Adipocyte (in vitro differentiated cells): ENCODE data around the gene FUT4.
A peak's percentile ranks its signal among the peaks of the same experiment; 100 is the strongest.
"Not testable (repeated sequence)": the region's sequence is repeated elsewhere in the genome, so short reads cannot be mapped to it uniquely, and the experiment has no call there.

Experiments used
- DNase-seq: peaks from one replicate; pipeline ENCODE4 v3.0.0-alpha.2; 2015; ENCODE audit warnings: low read depth
- H3K27me3 ChIP-seq: replicated peaks from 2 replicates; pipeline ENCODE4 v1.7.0; 2013; ENCODE audit warnings: mild to moderate bottlenecking, low read length, moderate library complexity; ENCODE audit not compliant: control insufficient read depth, insufficient read depth
- H3K36me3 ChIP-seq: 2 replicates; pipeline ENCODE4 v1.7.0; 2013; ENCODE audit warnings: low read length, mild to moderate bottlenecking, moderate library complexity; ENCODE audit not compliant: control insufficient read depth, insufficient read depth, severe bottlenecking
- H3K4me1 ChIP-seq: 2 replicates; pipeline ENCODE4 v1.7.0; 2013; ENCODE audit warnings: mild to moderate bottlenecking, low read length, moderate library complexity; ENCODE audit not compliant: control insufficient read depth, insufficient read depth
- H3K4me3 ChIP-seq: 2 replicates; pipeline ENCODE4 v1.7.0; 2013; ENCODE audit warnings: mild to moderate bottlenecking, low read length, moderate library complexity
- H3K9ac ChIP-seq: 2 replicates; pipeline ENCODE4 v1.7.0; 2013; ENCODE audit warnings: mild to moderate bottlenecking, low read length, moderate library complexity
- H3K9me3 ChIP-seq: 2 replicates; pipeline ENCODE4 v1.7.0; 2013; ENCODE audit warnings: mild to moderate bottlenecking, low read length, moderate library complexity; ENCODE audit not compliant: control insufficient read depth

The FUT4 gene

DNA sequence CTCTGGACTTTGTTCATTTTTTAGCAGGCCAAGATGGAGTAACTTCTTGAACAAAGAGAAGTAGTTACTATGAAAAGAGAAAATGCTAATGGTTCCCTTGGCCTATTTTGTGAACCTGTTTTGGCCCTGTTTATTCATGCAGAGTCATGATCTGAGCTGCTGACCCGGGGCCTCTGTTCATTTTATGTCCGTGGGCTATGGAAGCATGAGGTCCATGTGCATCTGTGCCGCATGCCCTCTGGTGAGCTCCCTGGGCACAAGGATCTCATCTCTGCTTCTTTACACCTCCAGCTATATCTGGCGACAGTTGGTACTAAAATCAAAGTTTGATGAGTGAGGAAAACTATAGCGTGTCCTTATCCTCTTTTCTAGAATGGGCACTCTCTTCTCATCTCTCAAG lies 24.5 kb downstream of the FUT4 start:
- Histone ChIP-seq H3K9me3 (no peaks in the 10 kb centered on the region), H3K4me1 (peaks cover 9% of the 10 kb centered on the region), H3K27me3 (no peaks in the 10 kb centered on the region), H3K4me3 (no peak overlapping the region), H3K9ac (no peak overlapping the region), H3K36me3 (no peaks in the 10 kb centered on the region)
- no peak for DNase-seq

GRCh38 chr11:94568717-94569116 lies 25.0 kb downstream of the FUT4 start:
- Histone ChIP-seq H3K36me3 (no peaks in the 10 kb centered on the region), H3K9ac (no peak overlapping the region), H3K4me3 (no peak overlapping the region), H3K4me1 (peaks cover 4% of the 10 kb centered on the region), H3K27me3 (no peaks in the 10 kb centered on the region), H3K9me3 (no peaks in the 10 kb centered on the region)
- DNase-seq: no peak

- not testable (repeated sequence) for H3K9me3 ChIP-seq, DNase-seq, H3K4me3 ChIP-seq, H3K27me3 ChIP-seq, H3K36me3 ChIP-seq, H3K9ac ChIP-seq
- H3K4me1 ChIP-seq: peaks cover 17% of the 10 kb centered on the region
Observed at GRCh38 chr11:94572975-94573374, 29.3 kb downstream of the FUT4 start.

DNA sequence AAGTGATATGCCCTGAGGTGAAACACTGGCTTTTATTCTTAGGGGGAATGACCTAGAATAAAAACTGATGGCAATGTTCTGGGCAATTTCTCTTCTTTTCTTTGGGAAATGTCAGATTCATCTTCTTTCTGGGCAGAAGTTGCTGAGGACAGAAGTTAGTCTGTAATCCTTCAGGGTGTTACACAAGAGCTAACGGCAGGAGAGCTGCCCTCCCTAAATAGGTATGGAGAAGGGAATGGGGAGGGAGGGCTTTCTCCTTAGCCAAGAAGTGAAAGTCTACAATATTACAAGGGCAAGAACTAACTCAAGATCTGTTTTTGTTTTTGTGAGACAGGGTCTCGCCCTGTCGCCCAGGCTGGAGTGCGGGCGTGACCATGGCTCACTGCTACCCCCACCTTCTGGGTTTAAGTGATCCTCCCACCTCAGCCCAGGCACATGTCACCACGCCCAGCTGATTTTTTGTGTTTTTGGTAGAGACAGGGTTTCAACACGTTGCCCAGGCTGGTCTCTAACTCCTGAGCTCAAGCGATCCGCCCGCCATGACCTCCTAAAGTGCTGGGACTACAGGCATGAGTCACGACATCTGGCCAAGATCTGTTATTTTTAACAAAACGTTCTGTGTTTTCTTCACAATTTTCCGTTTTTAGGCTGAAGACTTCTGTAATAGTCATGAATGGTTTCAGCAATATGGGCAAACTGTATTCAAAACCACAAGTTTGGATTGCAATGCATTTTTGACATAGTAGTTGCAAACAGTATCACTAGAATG lies 30.7 kb downstream of the FUT4 start:
- Histone ChIP-seq H3K9me3 (no peaks in the 10 kb centered on the region), H3K36me3 (no peaks in the 10 kb centered on the region), H3K4me3 (peak overlapping the region; percentile 66), H3K4me1 (peaks cover 21% of the 10 kb centered on the region), H3K9ac (peak overlapping the region; percentile 41), H3K27me3 (no peaks in the 10 kb centered on the region)
- peak; percentile 65 for DNase-seq

DNA sequence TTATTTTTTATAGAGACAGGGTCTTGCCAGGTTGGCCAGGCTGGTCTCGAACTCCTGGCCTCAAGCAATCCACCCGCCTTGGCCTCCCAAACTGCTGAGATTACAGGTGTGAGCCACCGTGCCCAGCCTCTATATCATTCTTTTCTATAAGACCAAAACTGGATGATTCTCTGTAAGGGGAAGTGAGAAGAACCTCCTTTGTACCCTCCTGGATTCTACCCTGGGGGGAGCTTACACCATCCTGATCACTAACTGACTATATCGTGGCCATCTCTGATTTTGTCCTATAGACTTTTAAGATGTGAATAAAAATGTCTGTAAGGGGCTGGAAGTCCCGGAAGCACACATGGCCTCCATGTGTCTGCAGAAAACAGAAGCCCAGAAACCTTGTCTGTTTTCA lies 32.6 kb downstream of the FUT4 start:
- Histone ChIP-seq H3K4me3 (no peak overlapping the region), H3K9me3 (no peaks in the 10 kb centered on the region), H3K36me3 (no peaks in the 10 kb centered on the region), H3K9ac (no peak overlapping the region), H3K4me1 (peaks cover 21% of the 10 kb centered on the region), H3K27me3 (no peaks in the 10 kb centered on the region)
- DNase-seq: no peak

DNA sequence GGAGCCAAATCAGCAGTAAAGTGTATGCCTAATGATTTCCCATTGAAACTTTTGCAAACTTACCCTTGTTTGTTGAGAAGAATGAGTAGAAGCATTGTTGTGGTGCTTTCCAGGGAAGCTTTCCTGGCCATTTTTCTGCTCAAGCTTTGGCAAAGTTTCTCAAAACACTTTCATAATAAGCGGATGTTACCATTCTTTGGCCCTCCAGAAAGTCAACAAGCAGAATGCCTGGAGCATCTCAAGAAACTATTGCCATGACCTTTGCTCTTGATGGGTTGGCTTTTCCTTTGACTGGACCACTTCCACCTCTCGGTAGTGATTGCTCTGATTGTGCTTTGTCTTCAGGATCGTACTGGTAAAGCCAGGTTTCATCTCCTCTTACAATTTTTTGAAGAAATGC lies 34.1 kb downstream of the FUT4 start:
- H3K27me3 ChIP-seq: no peaks in the 10 kb centered on the region
- no peak for DNase-seq
- no peaks in the 10 kb centered on the region for H3K36me3 ChIP-seq
- H3K9me3 ChIP-seq: no peaks in the 10 kb centered on the region
- H3K4me1 ChIP-seq: peaks cover 21% of the 10 kb centered on the region
- H3K4me3 ChIP-seq: no peak overlapping the region
- H3K9ac ChIP-seq: no peak overlapping the region

- Histone ChIP-seq H3K36me3 (no peaks in the 10 kb centered on the region), H3K9me3 (no peaks in the 10 kb centered on the region), H3K4me3 (no peak overlapping the region), H3K9ac (no peak overlapping the region), H3K27me3 (no peaks in the 10 kb centered on the region), H3K4me1 (peaks cover 15% of the 10 kb centered on the region)
- no peak for DNase-seq
Observed at GRCh38 chr11:94581926-94582325, 38.2 kb downstream of the FUT4 start.

- Histone ChIP-seq H3K27me3 (no peaks in the 10 kb centered on the region), H3K9ac (no peak overlapping the region), H3K4me3 (no peak overlapping the region), H3K36me3 (no peaks in the 10 kb centered on the region), H3K9me3 (no peaks in the 10 kb centered on the region), H3K4me1 (peaks cover 13% of the 10 kb centered on the region)
- DNase-seq: no peak
Observed at GRCh38 chr11:94583213-94583865, 39.6 kb downstream of the FUT4 start.

GRCh38 chr11:94583866-94584500 lies 40.3 kb downstream of the FUT4 start:
- Histone ChIP-seq H3K4me3 (no peak overlapping the region), H3K9ac (no peak overlapping the region), H3K4me1 (peaks cover 11% of the 10 kb centered on the region), H3K9me3 (no peaks in the 10 kb centered on the region), H3K36me3 (no peaks in the 10 kb centered on the region), H3K27me3 (no peaks in the 10 kb centered on the region)
- no peak for DNase-seq

- Histone ChIP-seq H3K9ac (no peak overlapping the region), H3K4me1 (peaks cover 11% of the 10 kb centered on the region), H3K27me3 (no peaks in the 10 kb centered on the region), H3K36me3 (peaks cover 5% of the 10 kb centered on the region), H3K9me3 (no peaks in the 10 kb centered on the region), H3K4me3 (no peak overlapping the region)
- no peak for DNase-seq
Observed at GRCh38 chr11:94584978-94585377, 41.3 kb downstream of the FUT4 start.

DNA sequence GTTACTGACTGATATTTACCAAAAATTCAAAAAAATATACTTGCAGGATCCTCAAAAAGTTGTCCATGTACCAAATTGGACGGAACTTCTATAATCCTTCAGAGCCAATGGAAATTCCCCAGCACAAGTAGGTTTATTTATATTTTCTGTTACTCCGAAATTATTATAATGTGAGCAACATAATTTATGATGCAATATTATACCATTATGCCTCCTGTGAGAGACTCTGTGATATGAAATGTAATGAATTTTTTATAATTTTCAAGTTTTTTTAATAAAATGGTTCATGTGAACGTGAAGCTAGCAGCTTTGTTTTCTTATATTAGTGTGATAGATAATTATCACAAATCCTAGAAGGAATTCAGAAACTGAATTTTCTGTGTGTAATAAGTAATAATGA lies 41.7 kb downstream of the FUT4 start:
- H3K36me3 ChIP-seq: peaks cover 5% of the 10 kb centered on the region
- DNase-seq: no peak

More for the DNA sequence above, 41.7 kb downstream of the FUT4 start:
- peaks cover 11% of the 10 kb centered on the region for H3K4me1 ChIP-seq
- H3K9me3 ChIP-seq: no peaks in the 10 kb centered on the region
- no peaks in the 10 kb centered on the region for H3K27me3 ChIP-seq
- no peak overlapping the region for H3K4me3 ChIP-seq
- no peak overlapping the region for H3K9ac ChIP-seq
